ENCODE measurements around the gene IQCK.

IQCK gene

DNA sequence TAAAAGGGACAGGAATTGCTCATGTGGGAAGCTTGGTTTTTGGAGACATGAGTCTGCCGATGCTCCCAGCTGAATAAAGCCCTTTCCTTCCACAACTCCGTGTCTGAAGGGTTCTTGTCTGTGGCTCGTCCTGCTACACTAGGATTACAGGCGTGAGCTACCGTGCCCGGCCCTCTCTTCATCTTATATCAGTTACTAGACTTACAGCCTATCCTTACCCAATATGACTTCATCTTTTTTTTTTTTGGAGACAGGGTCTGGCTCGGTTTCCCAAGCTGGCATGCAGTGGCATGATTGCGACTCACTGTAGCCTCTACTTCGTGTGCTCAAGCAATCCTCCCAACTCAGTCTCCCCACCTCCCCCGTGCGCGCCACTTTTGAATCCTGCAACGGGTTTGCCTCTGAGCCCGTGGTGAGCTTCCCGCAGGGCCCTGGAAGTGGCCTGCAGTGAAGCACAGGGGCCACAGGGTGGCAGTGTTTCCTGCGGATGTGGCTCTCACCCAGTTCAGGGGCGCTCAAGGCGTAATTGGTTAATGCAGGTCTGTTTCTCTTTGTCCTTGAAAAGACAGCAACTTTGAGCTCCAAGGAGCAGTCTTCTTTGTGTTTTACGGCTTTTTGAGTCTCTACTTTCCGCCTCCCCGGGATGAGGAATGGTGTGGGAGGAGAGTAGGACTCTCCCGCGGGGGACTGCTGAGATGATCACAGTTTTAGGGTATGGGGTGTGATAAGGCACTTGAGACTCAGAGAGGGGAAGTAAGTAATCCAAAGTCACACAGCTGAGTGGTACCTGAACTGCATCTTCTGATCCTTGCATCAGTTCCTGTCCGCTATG lies 189.3 kb downstream of the IQCK start:
- H3K27ac ChIP-seq (ENCODE audit: low read length), result peak overlapping the region; percentile 38
- no peaks in the 10 kb centered on the region for H3K9me3 ChIP-seq (ENCODE audit: control insufficient read depth, low read depth, low read length)
- no peak overlapping the region for H3K4me3 ChIP-seq (ENCODE audit: low read length)
- no peak overlapping the region for H3K9ac ChIP-seq (ENCODE audit: low read length)
- H3K27me3 ChIP-seq (ENCODE audit: control insufficient read depth, insufficient read depth, low read length), result no peaks in the 10 kb centered on the region
- H3K36me3 ChIP-seq (ENCODE audit: control insufficient read depth, low read depth, low read length), result no peaks in the 10 kb centered on the region
- no peaks in the 10 kb centered on the region for H3K4me1 ChIP-seq (ENCODE audit: control insufficient read depth, low read depth, low read length)

All from iPS-18a (cell line).